HS-5 (cell line): ENCODE data around the gene C22orf15.

ENCODE experiments used
- DNase-seq: peaks from one replicate; pipeline ENCODE4 v3.0.0-alpha.2; 2012; ENCODE audit warnings: low read depth

Gene C22orf15

DNA sequence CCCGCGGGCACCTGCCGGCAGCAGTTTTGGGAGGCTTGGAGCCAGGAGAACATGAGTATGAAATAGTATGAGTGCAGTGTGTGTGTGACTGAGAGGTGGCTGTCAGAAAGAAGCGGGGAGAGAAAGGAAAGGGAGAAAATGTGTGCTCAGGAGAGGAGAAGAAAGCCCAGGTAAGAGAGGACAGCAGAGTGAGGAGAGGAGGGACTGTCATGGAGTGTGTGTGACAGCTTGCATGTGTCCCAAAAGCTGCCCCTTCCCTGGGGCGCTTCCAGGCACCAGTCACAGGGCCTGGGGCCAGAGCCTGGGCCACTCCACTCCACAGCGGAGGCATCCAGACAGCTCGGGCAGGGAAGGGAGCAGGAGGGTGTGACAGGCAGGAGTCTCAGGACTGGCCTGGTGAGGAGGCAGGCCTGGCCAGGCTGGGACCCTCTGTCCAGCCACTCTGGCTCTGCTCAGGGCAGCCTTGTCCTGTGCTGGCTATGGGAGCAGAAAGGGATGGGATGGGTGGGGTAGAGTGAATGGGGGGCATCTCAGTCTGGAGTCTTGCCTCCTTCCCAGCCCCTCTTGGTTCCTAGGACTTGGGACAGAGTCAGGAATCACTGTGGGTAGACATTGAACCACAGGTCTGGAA lies 10.8 kb downstream of the C22orf15 start:
- no peak for DNase-seq

DNA sequence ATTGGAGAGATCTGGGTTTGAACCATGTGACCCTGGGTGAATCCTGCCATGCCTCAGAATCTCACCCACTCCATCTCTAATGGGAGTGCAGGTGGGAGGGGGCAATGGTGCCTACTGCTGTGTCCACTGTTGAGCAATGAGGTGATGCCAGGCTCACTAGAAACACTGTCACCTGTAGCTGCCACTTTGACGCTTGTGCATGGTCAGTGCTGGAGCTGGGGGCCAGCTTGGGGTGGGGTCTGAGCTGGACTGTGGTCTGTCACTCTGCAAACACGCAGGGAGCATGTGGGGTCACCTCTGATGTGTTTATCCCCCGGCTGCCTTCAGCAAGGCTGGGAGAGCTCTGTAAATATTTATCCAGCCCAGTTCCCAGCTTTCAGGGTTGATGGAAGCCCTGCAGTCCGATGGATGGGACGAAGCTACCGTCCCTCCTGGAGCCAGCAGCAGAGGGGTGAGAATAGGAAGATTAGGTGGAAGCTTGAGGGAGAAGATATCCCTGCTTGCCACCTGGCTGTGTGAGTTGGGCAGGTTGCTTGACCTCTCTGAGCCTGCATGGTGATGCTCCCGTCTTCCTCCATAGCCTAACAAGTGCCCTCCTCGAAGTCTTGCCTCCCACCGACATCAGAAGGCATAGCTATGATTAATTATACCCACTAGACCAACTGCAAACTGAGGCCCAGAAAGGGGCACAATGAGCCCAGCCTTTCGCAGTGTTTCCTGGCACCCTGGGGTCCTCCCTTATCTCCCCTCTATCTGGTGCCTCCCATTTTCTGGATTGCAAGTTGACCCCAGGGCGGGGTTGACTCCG lies 11.5 kb downstream of the C22orf15 start:
- DNase-seq, result no peak

DNA sequence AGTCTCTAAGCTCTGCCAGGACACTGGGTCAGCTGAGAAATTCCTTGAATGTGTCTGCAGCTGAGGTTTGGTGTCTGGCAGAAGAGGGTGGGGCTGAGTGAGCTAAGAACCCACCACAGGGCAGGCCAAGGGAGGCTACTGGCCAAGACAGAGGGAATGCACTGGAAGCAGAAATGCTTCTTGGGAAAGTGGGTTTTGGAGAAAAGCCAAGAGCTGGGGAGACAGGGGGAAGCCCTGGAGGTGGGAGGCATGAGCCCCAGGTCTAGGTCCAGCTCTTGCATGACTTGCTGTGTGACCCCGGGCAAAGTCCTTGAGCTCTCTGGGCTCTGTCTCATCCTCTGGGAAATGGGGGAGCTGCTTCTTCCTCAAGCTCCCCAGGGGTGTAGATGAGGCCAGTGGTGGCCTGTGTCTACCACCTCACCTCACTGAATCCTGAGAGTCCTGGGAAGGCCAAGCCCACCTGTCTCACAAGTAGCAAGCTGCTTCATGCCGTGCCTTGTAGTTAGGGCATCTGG lies 12.2 kb downstream of the C22orf15 start:
- no peak for DNase-seq

DNA sequence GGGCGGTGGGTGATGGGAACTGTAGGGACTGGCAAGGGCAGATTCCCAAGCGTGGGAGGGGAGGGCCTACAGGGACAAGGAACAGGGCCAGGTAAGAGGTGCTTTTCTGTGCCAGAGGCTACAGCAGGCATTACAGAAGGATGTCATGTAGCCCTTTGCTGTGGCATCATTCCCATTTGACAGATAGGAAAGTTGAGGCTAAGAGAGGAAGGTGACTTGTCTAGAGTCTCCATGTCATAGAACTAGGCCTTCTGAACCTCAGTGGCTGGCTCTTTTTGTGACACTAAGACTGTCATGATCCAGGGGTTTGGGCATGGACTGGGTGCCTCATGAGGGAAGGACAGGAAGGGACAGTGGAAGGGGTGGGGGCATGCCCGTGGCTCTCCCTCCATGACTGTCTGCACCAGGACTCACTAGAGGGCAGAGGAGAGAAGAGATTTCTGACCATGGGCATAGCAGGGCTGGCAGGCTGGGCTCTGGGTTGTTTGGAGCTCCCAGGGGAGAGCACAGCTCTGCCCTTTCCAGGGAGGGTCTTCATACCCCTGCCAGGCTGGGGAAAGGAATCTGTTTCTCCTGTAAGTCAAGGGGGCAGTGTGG lies 13.1 kb downstream of the C22orf15 start:
- no peak for DNase-seq

DNA sequence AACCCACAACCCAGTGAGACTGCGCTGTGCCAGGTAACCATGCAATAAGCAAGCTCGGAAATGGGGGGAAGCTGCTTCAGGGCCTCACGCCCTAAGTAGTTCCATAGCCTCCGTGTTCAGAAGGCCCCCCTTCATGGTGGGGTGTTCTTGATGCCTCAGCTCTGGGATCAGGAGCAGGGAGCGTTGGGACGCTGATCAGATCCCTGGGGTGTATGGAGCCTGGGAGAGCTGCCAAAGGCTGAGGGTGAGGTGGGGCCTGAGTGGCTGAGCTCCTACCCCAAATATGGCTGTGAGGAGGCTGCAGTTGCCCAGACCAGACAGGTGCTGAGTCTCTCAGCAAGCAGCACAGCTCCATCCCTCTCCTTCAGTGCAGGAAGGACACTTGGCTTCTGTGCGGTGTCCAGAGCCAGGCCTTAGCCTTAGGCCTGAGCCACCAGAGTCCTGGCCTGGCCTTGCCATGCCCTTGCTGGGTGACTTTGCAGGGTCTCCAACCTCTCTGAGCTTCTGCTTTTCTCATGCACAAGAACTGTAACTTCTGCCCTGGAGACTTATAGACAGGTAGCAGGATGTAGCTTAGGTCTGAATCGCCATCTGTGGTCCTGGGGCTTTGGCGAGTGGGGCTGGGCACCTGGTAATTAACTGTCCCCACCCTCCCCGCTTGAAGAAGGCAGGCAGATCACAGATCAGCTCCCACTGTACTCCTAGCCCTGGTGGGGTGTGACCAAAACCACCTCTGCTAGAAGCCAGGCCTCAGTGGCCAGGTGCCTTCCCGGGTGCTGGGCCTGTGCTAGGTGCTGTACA lies 15.2 kb downstream of the C22orf15 start:
- DNase-seq, result no peak

DNA sequence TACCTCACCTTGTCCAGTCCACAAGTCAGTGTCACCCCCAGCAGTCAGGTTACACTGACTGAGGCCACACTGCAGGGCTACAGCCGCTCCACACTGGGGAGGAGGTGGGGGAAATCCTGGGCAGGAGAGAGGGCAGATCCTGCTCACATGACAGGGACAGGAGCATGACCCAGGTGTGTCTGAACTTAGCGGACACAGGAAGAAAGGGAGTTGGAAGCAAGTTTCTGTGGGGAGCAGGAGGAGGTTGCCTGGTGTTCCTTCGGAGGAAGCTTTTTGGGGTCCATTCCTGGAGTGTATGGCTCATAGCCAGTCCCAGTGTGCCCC lies 15.7 kb downstream of the C22orf15 start:
- no peak for DNase-seq

DNA sequence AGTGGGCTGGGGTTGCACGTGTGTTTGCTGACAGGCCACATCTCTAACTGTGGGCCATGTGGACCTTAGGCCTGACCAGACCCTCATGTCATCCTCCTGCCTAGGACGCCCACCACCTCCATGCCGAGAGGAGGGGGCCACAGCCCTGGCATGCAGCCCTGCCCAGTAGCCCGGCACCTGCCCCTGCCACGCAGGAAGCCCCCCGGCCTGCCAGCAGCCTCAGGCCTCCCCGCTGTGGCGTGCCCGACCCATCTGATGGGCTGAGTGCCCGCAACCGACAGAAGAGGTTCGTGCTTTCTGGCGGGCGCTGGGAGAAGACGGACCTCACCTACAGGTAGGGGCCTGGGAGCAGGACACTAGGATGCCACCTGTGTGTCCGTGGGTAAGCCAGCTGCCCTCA lies 16.3 kb downstream of the C22orf15 start:
- DNase-seq, result no peak

DNA sequence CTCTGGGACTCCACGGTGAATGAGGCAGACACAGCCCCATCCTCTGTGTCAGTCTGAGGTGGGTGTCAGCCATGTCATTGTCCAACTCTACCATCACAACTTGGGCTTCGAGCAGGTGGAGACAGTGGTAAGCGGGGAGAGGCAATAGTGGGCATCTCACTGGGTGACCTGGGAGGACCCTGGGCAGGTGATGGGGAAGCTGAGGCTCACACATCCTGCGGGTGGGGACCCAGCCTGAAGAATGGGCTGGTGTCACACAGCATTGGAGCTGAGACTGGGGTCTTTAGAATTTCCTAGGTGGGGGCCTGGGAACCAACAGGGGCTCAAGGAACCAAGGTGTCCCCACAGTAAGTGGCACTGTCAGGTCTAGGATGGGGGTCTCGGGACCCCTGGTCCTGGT lies 16.9 kb downstream of the C22orf15 start:
- no peak for DNase-seq

DNA sequence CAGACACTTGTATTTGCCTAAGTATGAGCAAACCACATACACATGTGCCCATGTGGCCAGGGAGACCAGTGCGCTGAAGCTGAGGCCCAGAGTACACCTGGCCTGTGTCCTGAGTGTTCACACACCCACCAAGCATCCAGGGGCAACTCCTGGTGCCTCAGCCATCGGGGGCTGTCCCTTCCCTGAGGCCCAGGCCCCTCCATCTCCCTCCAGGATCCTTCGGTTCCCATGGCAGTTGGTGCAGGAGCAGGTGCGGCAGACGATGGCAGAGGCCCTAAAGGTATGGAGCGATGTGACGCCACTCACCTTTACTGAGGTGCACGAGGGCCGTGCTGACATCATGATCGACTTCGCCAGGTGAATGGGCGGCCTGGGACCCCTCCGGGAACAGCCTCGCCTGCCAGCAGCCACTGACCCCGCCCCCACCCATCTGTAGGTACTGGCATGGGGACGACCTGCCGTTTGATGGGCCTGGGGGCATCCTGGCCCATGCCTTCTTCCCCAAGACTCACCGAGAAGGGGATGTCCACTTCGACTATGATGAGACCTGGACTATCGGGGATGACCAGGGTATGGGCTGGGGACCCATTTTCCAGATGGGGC lies 17.5 kb downstream of the C22orf15 start:
- DNase-seq, result no peak

DNA sequence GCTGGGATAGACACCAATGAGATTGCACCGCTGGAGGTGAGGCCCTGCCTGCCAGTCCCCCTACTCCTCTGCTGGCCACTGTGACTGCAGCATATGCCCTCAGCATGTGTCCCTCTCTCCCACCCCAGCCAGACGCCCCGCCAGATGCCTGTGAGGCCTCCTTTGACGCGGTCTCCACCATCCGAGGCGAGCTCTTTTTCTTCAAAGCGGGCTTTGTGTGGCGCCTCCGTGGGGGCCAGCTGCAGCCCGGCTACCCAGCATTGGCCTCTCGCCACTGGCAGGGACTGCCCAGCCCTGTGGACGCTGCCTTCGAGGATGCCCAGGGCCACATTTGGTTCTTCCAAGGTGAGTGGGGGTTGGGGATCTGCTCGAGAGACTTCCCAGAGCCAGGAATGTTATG lies 18.3 kb downstream of the C22orf15 start:
- DNase-seq, result no peak

DNA sequence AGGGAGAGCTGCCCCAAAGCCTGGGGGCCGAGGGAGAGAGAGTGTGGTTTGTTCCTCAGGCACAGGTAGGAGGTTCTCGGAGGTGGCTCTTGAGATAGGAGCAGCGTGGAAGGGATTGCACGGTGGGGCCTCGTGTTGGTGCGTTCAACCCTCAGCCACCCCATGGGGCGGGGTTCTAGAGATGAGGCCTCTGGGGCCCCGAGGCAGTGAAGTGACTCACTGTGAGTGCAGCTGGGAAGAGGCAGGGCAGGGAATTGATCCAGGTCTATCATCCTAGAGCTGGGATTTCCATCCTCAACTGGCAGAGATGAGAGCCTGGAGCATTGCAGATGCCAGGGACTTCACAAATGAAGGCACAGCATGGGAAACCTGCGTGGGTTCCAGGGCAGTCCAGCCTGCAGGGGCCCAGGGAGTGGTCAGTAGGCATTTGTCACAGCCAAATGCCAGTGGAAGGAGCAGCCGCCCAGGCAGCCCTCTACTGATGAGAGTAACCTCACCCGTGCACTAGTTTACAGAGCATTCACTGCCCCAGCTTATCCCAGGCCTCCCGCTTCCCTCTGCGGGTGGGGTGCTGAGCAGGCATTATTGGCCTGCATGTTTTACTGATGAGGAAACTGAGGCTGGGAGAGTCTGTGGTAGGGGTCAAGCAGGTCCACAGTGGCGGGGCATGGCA lies 18.9 kb downstream of the C22orf15 start:
- peak; percentile 53 for DNase-seq

DNA sequence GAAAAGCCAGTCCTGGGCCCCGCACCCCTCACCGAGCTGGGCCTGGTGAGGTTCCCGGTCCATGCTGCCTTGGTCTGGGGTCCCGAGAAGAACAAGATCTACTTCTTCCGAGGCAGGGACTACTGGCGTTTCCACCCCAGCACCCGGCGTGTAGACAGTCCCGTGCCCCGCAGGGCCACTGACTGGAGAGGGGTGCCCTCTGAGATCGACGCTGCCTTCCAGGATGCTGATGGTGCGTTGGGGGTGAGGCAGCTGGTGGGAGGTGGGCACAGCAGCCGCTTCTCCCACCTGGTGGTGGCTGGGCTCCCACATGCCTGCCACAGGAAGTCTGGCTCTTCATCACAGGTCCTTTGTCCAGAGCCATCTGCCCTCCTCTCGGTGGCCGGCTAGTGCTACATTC lies 19.5 kb downstream of the C22orf15 start:
- DNase-seq, result no peak

DNA sequence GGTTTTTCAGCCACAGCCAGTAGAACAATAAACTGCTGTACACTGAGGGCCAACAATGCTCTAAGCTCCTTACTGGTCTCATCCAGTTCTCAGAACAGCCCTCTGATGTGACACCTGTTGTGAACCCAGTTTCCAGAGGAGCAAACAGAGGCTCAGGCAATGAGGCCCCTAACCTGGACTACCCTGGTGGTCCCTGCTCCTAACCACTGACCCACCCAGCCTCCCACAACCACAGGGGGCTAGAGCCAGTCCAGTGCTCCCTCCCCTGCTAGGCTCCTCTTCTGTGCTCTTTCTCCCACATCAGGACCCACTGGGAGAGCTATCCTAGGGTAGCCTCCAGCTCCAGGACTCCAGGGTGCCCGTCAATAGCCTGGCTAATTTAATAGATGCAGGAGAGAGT lies 19.9 kb downstream of the C22orf15 start:
- DNase-seq, result no peak

DNA sequence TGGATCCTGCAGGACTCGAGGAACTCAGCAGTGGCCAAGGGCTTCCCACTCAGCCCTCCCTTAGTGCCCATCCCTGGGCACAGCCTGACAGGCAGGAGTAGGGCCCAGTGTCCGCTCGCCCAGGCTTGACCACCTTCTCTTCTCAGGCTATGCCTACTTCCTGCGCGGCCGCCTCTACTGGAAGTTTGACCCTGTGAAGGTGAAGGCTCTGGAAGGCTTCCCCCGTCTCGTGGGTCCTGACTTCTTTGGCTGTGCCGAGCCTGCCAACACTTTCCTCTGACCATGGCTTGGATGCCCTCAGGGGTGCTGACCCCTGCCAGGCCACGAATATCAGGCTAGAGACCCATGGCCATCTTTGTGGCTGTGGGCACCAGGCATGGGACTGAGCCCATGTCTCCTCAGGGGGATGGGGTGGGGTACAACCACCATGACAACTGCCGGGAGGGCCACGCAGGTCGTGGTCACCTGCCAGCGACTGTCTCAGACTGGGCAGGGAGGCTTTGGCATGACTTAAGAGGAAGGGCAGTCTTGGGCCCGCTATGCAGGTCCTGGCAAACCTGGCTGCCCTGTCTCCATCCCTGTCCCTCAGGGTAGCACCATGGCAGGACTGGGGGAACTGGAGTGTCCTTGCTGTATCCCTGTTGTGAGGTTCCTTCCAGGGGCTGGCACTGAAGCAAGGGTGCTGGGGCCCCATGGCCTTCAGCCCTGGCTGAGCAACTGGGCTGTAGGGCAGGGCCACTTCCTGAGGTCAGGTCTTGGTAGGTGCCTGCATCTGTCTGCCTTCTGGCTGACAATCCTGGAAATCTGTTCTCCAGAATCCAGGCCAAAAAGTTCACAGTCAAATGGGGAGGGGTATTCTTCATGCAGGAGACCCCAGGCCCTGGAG lies 20.7 kb downstream of the C22orf15 start:
- no peak for DNase-seq

DNA sequence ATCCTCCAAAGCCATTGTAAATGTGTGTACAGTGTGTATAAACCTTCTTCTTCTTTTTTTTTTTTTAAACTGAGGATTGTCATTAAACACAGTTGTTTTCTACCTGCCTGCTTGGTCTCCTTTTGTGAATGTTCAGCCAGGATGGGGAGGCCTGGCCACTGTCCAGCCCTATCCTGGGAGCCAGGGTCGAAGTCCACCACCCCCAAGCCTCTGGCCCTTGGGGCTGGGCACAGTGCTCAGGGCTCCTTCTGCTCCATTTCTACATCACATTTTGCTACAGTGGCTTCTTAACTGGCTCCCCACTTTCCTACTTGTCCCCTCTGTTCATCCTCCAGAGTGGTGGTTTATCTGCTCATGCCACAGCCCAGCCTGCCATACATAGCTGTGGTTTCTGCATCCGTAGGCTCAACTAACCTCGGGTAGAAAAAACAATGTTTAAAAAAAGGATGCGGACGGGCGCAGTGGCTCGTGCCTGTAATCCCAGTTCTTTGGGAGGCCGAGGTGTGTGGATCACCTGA lies 21.5 kb downstream of the C22orf15 start:
- DNase-seq, result no peak

DNA sequence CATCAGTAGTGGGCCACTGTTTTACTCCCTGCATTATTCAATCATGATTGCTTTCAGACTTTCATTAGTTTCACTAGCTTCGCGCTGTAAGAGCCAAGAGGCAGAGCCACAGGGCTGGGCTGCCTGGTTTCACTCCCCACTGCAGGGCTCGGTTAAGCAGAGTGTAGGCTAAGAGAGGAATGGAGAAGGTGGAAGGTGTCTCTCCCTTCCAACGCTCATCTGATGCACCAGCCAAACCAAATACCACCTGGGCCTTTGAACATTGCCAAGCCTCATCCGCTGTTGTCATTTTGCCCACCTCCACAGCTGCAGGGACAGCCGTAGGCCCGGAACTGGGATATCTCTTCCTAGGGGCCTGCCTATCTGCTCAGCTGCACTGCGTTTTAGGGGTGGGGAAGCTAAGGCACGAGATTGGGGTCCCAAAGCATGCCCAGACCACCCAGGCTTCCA lies 23.5 kb downstream of the C22orf15 start:
- DNase-seq, result no peak

DNA sequence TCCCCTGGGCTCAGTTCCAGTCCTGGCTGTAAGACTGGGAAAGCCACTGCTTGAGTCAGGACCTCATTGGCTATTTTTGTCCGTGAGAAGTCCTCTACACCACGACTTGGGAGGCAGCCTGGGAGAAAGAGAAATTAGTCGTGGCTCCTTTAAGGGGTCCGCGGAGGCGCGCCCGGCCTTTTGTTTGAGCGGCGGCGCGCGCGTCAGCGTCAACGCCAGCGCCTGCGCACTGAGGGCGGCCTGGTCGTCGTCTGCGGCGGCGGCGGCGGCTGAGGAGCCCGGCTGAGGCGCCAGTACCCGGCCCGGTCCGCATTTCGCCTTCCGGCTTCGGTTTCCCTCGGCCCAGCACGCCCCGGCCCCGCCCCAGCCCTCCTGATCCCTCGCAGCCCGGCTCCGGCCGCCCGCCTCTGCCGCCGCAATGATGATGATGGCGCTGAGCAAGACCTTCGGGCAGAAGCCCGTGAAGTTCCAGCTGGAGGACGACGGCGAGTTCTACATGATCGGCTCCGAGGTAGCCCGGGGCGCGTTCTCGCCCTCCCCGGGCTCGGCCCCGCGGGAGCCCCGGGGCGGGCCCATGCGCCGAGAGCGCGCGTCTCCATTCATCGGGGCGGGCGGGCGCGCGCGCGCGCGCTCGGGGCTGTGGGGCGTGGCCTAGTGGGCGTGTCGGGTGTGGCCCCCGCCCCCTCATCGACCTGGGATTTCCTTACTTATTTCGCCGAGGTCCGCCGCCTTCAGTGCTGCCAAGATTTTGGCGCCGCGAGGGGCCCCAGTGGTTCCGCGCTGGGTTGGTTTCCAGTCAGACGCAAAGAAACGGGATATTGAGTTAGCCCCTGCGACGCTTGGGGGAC lies 24.2 kb downstream of the C22orf15 start, which contains the start of gene SMARCB1:
Gene SMARCB1 (plus strand): TSS at position 215 of the 848 bp plus-strand sequence. CDS start 204 bp downstream, at position 419.
- DNase-seq, result peak; percentile 52

DNA sequence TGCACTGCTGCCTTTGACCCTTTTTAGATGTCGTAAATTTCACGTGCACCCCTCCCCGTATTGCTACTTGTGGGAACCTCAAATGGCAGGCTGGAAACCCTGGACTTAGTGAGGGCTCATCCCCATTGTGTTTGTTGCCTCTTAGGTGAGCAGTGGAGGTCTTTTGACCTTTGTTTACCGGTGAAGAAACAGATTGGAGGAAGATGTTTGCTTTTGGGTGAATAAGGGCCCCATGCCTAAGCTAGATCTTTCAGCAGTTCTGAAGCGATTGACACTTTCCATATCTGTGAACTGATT lies 24.8 kb downstream of the C22orf15 start:
- no peak for DNase-seq

DNA sequence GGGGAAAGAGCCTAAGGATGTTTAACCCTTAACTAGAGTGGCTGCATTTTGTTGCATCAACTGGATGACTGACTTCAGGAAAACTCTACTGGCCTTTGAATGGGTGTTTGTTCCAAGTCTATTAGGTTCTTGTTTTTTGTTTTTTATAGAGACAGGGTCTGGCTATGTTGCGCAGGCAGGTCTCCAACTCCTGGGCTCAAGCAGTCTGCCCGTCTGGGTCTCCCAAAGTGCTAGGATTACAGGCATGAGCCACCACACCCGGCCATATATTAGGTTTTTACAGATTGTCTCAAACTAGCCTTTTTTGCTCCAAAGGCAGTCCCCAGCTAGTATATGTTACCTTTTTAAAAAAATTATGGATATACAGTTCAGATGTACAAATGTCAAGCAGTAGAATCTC lies 25.1 kb downstream of the C22orf15 start:
- no peak for DNase-seq
